Measurements from ENCODE around the gene HOXB3. TPM values are rescaled to one million over a fixed set of nuclear protein-coding genes. Genes with fewer than 3 reads are reported as not detected.

The HOXB3 gene
- total and polyA plus RNA-seq, 2 of the 4 experiments (the other 2 are of a cell fraction): 6.3 to 59.6 TPM

DNA sequence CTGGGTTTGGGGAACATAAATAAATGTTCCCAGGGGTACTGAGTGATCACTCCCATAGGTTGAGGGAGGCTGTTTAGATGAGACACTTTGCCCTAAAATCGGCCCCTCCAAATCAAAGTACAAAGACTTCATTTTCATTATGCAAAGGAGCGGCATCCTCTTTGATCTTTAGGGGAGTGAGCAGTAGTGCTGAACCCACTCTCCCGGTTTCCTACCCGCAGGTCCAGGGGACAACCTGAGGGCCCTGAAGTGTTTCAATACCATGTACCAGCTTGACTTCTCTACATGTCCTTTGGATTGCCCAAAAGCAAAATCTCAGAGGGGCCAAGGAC is 11.1 kb upstream of the HOXB3 start:
- Histone ChIP-seq H3K14ac (replicated peaks; ENCODE audit: low read depth, low read length) (no peak overlapping the region), H3K4me3 (ENCODE audit: insufficient read depth, low read depth, low read length) (no peak overlapping the region), H3K4ac (ENCODE audit: low read depth, low read length) (no peak overlapping the region), H3K9ac (ENCODE audit: low read depth, low read length) (no peak overlapping the region), H3K18ac (ENCODE audit: low read depth, low read length) (no peak overlapping the region), H2BK120ac (ENCODE audit: low read depth, low read length) (no peak overlapping the region), H2AK9ac (replicated peaks; ENCODE audit: low read depth, low read length, poor library complexity) (no peak overlapping the region), H3K36me3 (ENCODE audit: control insufficient read depth, insufficient read depth, low read length) (peaks cover 2% of the 10 kb centered on the region; the same call in 1 of the 2 replicates), H4K91ac (ENCODE audit: insufficient read depth, low read depth, low read length) (no peak overlapping the region), H4K20me1 (ENCODE audit: insufficient read depth, low read length) (peaks cover 15% of the 10 kb centered on the region), H3K27me3 (ENCODE audit: control insufficient read depth, insufficient read depth, low read length) (no peaks in the 10 kb centered on the region), H2BK20ac (ENCODE audit: low read depth, low read length) (no peak overlapping the region), H3K9me3 (ENCODE audit: control insufficient read depth, insufficient read depth, low read length) (no peaks in the 10 kb centered on the region), H2AK5ac (ENCODE audit: low read depth, low read length) (no peak overlapping the region), H2BK15ac (ENCODE audit: low read depth, low read length) (no peak overlapping the region), H3K4me2 (ENCODE audit: low read depth, low read length) (no peak overlapping the region), H3K4me1 (ENCODE audit: control insufficient read depth, insufficient read depth, low read length) (peaks cover 5% of the 10 kb centered on the region; the same call in 1 of the 2 replicates), H3K9me1 (ENCODE audit: insufficient read depth, low read length) (0 out of 2 replicates have a peak, but pooled peaks cover 3% of the 10 kb centered on the region), H4K8ac (ENCODE audit: low read depth in 2 of 2, low read length in 2 of 2) (no peak overlapping the region), H3K56ac (ENCODE audit: extremely low read depth, insufficient read depth, low read length) (no peak overlapping the region), H3K23ac (ENCODE audit: low read depth, low read length) (no peak overlapping the region), H3K27ac (ENCODE audit: insufficient read depth, low read length) (no peak overlapping the region), H2BK5ac (ENCODE audit: low read depth, low read length, poor library complexity, severe bottlenecking) (no peak overlapping the region), H2AFZ (replicated peaks; ENCODE audit: low read length, poor library complexity) (no peak overlapping the region), H4K5ac (ENCODE audit: low read depth, low read length) (no peak overlapping the region), H3K79me1 (ENCODE audit: low read depth in 1 of 2, low read length in 2 of 2) (peaks cover 24 to 42% of the 10 kb centered on the region in 2 experiments; a peak in 3 of 4 replicates)
- no TSS peak for BruUV-seq (replicated peaks)
- ChIA-PET CTCF (interaction anchor here (0.6 kb wide), 2 partner anchors 327 to 759 kb away, joined by 3 to 7 read pairs; no protein-coding TSS in a partner anchor), POLR2A (ENCODE audit: unreplicated experiment) (no interaction called here)
- in situ Hi-C loops (cut with MboI; ENCODE audit: low sequenced_read_pairs) (no loop called here), intact Hi-C loops (cut with micrococcal nuclease) (no loop called here), dilution Hi-C loops (cut with HindIII; ENCODE audit: low sequenced_read_pairs, unreplicated experiment) (no loop called here)
- 100% methylated on average over 3 of the region's 4 CpGs; no CpG with 5 or more reads in 1 of the 2 experiments for WGBS, 2 experiments (ENCODE audit: extremely low coverage in 2 of 2, insufficient read length in 1 of 2)
- TF ChIP-seq MAZ (IDR thresholded peaks at IDR 0.05; ENCODE audit: borderline replicate concordance, low read depth, low read length): no peak
- TF ChIP-seq RCOR1 (IDR thresholded peaks at IDR 0.05; ENCODE audit: insufficient replicate concordance, low read length): no peak
- TF ChIP-seq SMC3 (IDR thresholded peaks at IDR 0.05; ENCODE audit: low read depth, low read length): no peak
- TF ChIP-seq POLR2A (IDR thresholded peaks at IDR 0.05; ENCODE audit: low read depth, low read length): no peak
- no peak for TF ChIP-seq CHD1 (IDR thresholded peaks at IDR 0.05; ENCODE audit: low read depth, low read length)
- TF ChIP-seq CEBPB (IDR thresholded peaks at IDR 0.05; ENCODE audit: low read depth, low read length): no peak
- TF ChIP-seq NFE2L2 (IDR thresholded peaks at IDR 0.05; ENCODE audit: low read depth, low read length): no peak
- TF ChIP-seq MAFK (IDR thresholded peaks at IDR 0.05; ENCODE audit: low read depth, low read length): no peak
- TF ChIP-seq MXI1 (IDR thresholded peaks at IDR 0.05; ENCODE audit: borderline replicate concordance, low read depth, low read length): no peak
- TF ChIP-seq RFX5 (IDR thresholded peaks at IDR 0.05; ENCODE audit: low read depth, low read length): no peak
- TF ChIP-seq, protein P1, sequence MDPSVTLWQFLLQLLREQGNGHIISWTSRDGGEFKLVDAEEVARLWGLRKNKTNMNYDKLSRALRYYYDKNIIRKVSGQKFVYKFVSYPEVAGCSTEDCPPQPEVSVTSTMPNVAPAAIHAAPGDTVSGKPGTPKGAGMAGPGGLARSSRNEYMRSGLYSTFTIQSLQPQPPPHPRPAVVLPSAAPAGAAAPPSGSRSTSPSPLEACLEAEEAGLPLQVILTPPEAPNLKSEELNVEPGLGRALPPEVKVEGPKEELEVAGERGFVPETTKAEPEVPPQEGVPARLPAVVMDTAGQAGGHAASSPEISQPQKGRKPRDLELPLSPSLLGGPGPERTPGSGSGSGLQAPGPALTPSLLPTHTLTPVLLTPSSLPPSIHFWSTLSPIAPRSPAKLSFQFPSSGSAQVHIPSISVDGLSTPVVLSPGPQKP (IDR thresholded peaks at IDR 0.05; ENCODE audit: borderline replicate concordance, low read depth, low read length): no peak
- no peak for DNase-seq
- ATAC-seq (ENCODE audit: low read depth): no peak
